H9 (cell line): ENCODE results near the gene CEBPG. TPM values are rescaled to one million over a fixed set of nuclear protein-coding genes. Genes with fewer than 3 reads are reported as not detected.

Experiments used
- DNase-seq: peaks from one replicate; pipeline ENCODE4 v3.0.0-alpha.2; 2017
- H2AFZ ChIP-seq: one replicate; pipeline ENCODE4 v1.6.1; 2013; ENCODE audit warnings: mild to moderate bottlenecking, low read length, control low read depth, moderate library complexity
- H2AK5ac ChIP-seq: 2 replicates; pipeline ENCODE4 v1.6.1; 2013; ENCODE audit warnings: low read length, control low read depth, mixed read lengths; ENCODE audit not compliant: insufficient read length
- H2BK120ac ChIP-seq: one replicate; pipeline ENCODE4 v1.6.1; 2013; ENCODE audit warnings: low read depth, mild to moderate bottlenecking, low read length, control low read depth, inconsistent platforms; ENCODE audit not compliant: poor library complexity, severe bottlenecking
- H2BK12ac ChIP-seq: 2 replicates; pipeline ENCODE4 v1.6.1; 2013; ENCODE audit warnings: low read length, control low read depth, mixed read lengths, low read depth; ENCODE audit not compliant: insufficient read length
- H2BK15ac ChIP-seq: 2 replicates; pipeline ENCODE4 v1.6.1; 2013; ENCODE audit warnings: low read depth, low read length, control low read depth
- H2BK20ac ChIP-seq: one replicate; pipeline ENCODE4 v1.6.1; 2013; ENCODE audit warnings: low read depth, mild to moderate bottlenecking, low read length, control low read depth, inconsistent platforms; ENCODE audit not compliant: poor library complexity, severe bottlenecking
- H2BK5ac ChIP-seq: 2 replicates; pipeline ENCODE4 v1.6.1; 2013; ENCODE audit warnings: low read length, control low read depth, mixed read lengths; ENCODE audit not compliant: insufficient read length
- H3K14ac ChIP-seq: 2 replicates; pipeline ENCODE4 v1.6.1; 2013; ENCODE audit warnings: low read length, control low read depth; ENCODE audit not compliant: insufficient read depth
- H3K18ac ChIP-seq: 2 replicates; pipeline ENCODE4 v1.6.1; 2013; ENCODE audit warnings: low read depth, mild to moderate bottlenecking, mixed read lengths, low read length, control low read depth; ENCODE audit not compliant: insufficient read length
- H3K23ac ChIP-seq: 2 replicates; pipeline ENCODE4 v1.6.1; 2013; ENCODE audit warnings: low read length, control low read depth, mixed read lengths, low read depth; ENCODE audit not compliant: insufficient read length
- H3K23me2 ChIP-seq: 2 replicates; pipeline ENCODE4 v1.6.1; 2013; ENCODE audit warnings: low read depth, mild to moderate bottlenecking, mixed read lengths, low read length, control low read depth; ENCODE audit not compliant: insufficient read length, poor library complexity, severe bottlenecking
- H3K27ac ChIP-seq: 2 replicates; pipeline ENCODE4 v1.5.1; 2013; ENCODE audit warnings: low read length, control low read depth, mixed read lengths, low read depth; ENCODE audit not compliant: insufficient read length
- H3K27me3 ChIP-seq: 2 replicates; pipeline ENCODE4 v1.6.1; 2013; ENCODE audit warnings: low read length, control low read depth, inconsistent platforms; ENCODE audit not compliant: insufficient read depth
- H3K4ac ChIP-seq: 2 replicates; pipeline ENCODE4 v1.6.1; 2013; ENCODE audit warnings: low read depth, mild to moderate bottlenecking, control low read depth, inconsistent platforms, low read length, moderate library complexity
- H3K4me1 ChIP-seq: 2 replicates; pipeline ENCODE4 v1.6.1; 2013; ENCODE audit warnings: low read length, control low read depth, inconsistent platforms; ENCODE audit not compliant: insufficient read depth
- H3K4me2 ChIP-seq: 2 replicates; pipeline ENCODE4 v1.6.1; 2013; ENCODE audit warnings: low read length, control low read depth, mixed read lengths; ENCODE audit not compliant: insufficient read length, insufficient read depth
- H3K56ac ChIP-seq: 2 replicates; pipeline ENCODE4 v1.6.1; 2013; ENCODE audit warnings: low read depth, mild to moderate bottlenecking, mixed read lengths, low read length, control low read depth; ENCODE audit not compliant: insufficient read length
- H3K79me1 ChIP-seq: 2 replicates; pipeline ENCODE4 v1.6.1; 2013; ENCODE audit warnings: low read depth, mild to moderate bottlenecking, moderate library complexity, low read length, control low read depth, inconsistent platforms; ENCODE audit not compliant: insufficient read depth, poor library complexity, severe bottlenecking
- H3K79me2 ChIP-seq: 2 replicates; pipeline ENCODE4 v1.6.1; 2013; ENCODE audit warnings: low read length, control low read depth, inconsistent platforms; ENCODE audit not compliant: insufficient read depth
- H3K9ac ChIP-seq: 2 replicates; pipeline ENCODE4 v1.6.1; 2013; ENCODE audit warnings: low read length, control low read depth, mixed read lengths; ENCODE audit not compliant: insufficient read length; ENCODE audit errors: extremely low read depth
- H3K9me3 ChIP-seq: one replicate; pipeline ENCODE4 v1.6.1; 2013; ENCODE audit warnings: low read depth, low read length, inconsistent platforms; ENCODE audit not compliant: control insufficient read depth
- H3T11ph ChIP-seq: one replicate; pipeline ENCODE4 v1.6.1; 2013; ENCODE audit warnings: mild to moderate bottlenecking, low read length, control low read depth, inconsistent platforms
- H4K20me1 ChIP-seq: one replicate; pipeline ENCODE4 v1.6.1; 2013; ENCODE audit not compliant: control insufficient read depth, insufficient read length, insufficient read depth
- H4K5ac ChIP-seq: 2 replicates; pipeline ENCODE4 v1.6.1; 2013; ENCODE audit warnings: low read depth, mild to moderate bottlenecking, mixed read lengths, low read length, control low read depth; ENCODE audit not compliant: insufficient read length
- H4K8ac ChIP-seq: replicated peaks from 2 replicates; pipeline ENCODE4 v1.6.1; 2013; ENCODE audit warnings: low read length, control low read depth, mixed read lengths, low read depth; ENCODE audit not compliant: insufficient read length
- H4K91ac ChIP-seq: 2 replicates; pipeline ENCODE4 v1.6.1; 2013; ENCODE audit warnings: low read depth, mild to moderate bottlenecking, moderate library complexity, mixed read lengths, low read length, control low read depth; ENCODE audit not compliant: insufficient read length
- H3K27ac Mint-ChIP-seq, 3 experiments: 2 replicates in 2 of 3; 3 replicates in 1 of 3; pipeline ENCODE4 v1.8.0; 2020 to 2021; ENCODE audit warnings: mixed read lengths in 3 of 3, mild to moderate bottlenecking in 1 of 3, moderate library complexity in 1 of 3
- H3K27me3 Mint-ChIP-seq: 2 replicates; pipeline ENCODE4 v1.8.0; 2021; ENCODE audit warnings: low read depth, mild to moderate bottlenecking, moderate library complexity, mixed read lengths
- H3K36me3 Mint-ChIP-seq, 3 experiments: 2 replicates in 2 of 3; 3 replicates in 1 of 3; pipeline ENCODE4 v1.8.0; 2020 to 2021; ENCODE audit warnings: low read depth in 3 of 3, mixed read lengths in 3 of 3; ENCODE audit not compliant: insufficient read depth in 1 of 3
- H3K4me1 Mint-ChIP-seq, 2 experiments: 2 replicates each; pipeline ENCODE4 v1.8.0; 2020; ENCODE audit warnings: mixed read lengths in 2 of 2
- H3K4me3 Mint-ChIP-seq, 2 experiments: 2 replicates in 1 of 2; 3 replicates in 1 of 2; pipeline ENCODE4 v1.8.0; 2020 to 2021; ENCODE audit warnings: mild to moderate bottlenecking in 2 of 2, mixed read lengths in 2 of 2, moderate library complexity in 1 of 2
- H3K9me3 Mint-ChIP-seq, 2 experiments: 2 replicates in 1 of 2; 3 replicates in 1 of 2; pipeline ENCODE4 v1.8.0; 2020; ENCODE audit warnings: mild to moderate bottlenecking in 2 of 2, mixed read lengths in 2 of 2, moderate library complexity in 1 of 2
- WGBS: extraction: QIAGEN DNeasy Blood & Tissue Kit; methylation state at CpG from one replicate; pipeline ENCODE4 v1.1.7; 2013; ENCODE audit warnings: missing lambda C conversion rate, low lambda C conversion rate, mixed read lengths; ENCODE audit not compliant: insufficient read length; ENCODE audit errors: extremely low coverage; 5-methylcytosine and 5-hydroxymethylcytosine counted together
- total RNA-seq: library from RNA; stranded (reverse); gene quantifications from 2 replicates; pipeline ENCODE4 v1.2.1, GENCODE V29; 2021
- TF ChIP-seq, protein P1 (sequence below): fragments of 200-600 bp; sonication (generic); conservative IDR thresholded peaks from 3 replicates; pipeline ENCODE4 v1.8.0; 2021; ENCODE audit warnings: antibody characterized with exemption, mild to moderate bottlenecking

CEBPG gene
- total RNA-seq, 1 experiment from 2014 or later, result 33.7 TPM

GRCh38 chr19:33413426-33413725 is 39.9 kb downstream of the CEBPG start:
- H3T11ph ChIP-seq, result no peak overlapping the region
- no peak overlapping the region for H3K4me2 ChIP-seq
- no peak overlapping the region for H3K4ac ChIP-seq
- H3K23ac ChIP-seq, result no peak overlapping the region
- H2AK5ac ChIP-seq, result no peak overlapping the region
- peak overlapping the region in 1 of 3 experiments; percentile 52; a peak in 1 of 7 replicates for H3K27ac Mint-ChIP-seq
- no CpG with 5 or more reads among the region's 13 CpGs for WGBS
- no peak overlapping the region for H4K5ac ChIP-seq
- no peaks in the 10 kb centered on the region for H3K79me1 ChIP-seq
- H3K27me3 Mint-ChIP-seq, result no peaks in the 10 kb centered on the region
- peaks cover 4 to 8% of the 10 kb centered on the region in 2 experiments for H3K4me1 Mint-ChIP-seq
- no peak for DNase-seq
- H2BK5ac ChIP-seq, result no peak overlapping the region
- no peak overlapping the region for H3K27ac ChIP-seq
- H3K9me3 ChIP-seq, result no peaks in the 10 kb centered on the region
- H3K56ac ChIP-seq, result no peak overlapping the region
- no peaks in the 10 kb centered on the region for H3K23me2 ChIP-seq
- H3K9me3 Mint-ChIP-seq, result no peaks in the 10 kb centered on the region
- no peak overlapping the region for H4K91ac ChIP-seq
- H3K9ac ChIP-seq, result no peak overlapping the region
- H2BK12ac ChIP-seq, result no peak overlapping the region
- H2BK120ac ChIP-seq, result no peak overlapping the region
- no peaks in the 10 kb centered on the region for H4K20me1 ChIP-seq
- H3K4me3 Mint-ChIP-seq, result no peak overlapping the region
- no peaks in the 10 kb centered on the region for H3K4me1 ChIP-seq
- no peak overlapping the region for H2BK20ac ChIP-seq
- H4K8ac ChIP-seq, result no peak overlapping the region
- no peak overlapping the region for H3K18ac ChIP-seq
- H2AFZ ChIP-seq, result no peak overlapping the region
- H3K14ac ChIP-seq, result no peak overlapping the region; the same call in 1 of the 2 replicates
- no peaks in the 10 kb centered on the region; a peak in 1 of 7 replicates for H3K36me3 Mint-ChIP-seq
- H3K27me3 ChIP-seq, result no peaks in the 10 kb centered on the region
- no peak overlapping the region for H2BK15ac ChIP-seq
- TF ChIP-seq, protein P1, sequence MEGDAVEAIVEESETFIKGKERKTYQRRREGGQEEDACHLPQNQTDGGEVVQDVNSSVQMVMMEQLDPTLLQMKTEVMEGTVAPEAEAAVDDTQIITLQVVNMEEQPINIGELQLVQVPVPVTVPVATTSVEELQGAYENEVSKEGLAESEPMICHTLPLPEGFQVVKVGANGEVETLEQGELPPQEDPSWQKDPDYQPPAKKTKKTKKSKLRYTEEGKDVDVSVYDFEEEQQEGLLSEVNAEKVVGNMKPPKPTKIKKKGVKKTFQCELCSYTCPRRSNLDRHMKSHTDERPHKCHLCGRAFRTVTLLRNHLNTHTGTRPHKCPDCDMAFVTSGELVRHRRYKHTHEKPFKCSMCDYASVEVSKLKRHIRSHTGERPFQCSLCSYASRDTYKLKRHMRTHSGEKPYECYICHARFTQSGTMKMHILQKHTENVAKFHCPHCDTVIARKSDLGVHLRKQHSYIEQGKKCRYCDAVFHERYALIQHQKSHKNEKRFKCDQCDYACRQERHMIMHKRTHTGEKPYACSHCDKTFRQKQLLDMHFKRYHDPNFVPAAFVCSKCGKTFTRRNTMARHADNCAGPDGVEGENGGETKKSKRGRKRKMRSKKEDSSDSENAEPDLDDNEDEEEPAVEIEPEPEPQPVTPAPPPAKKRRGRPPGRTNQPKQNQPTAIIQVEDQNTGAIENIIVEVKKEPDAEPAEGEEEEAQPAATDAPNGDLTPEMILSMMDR, result no peak
- no peaks in the 10 kb centered on the region for H3K79me2 ChIP-seq
